HEK293T (cell line): ENCODE results near the gene MET.

Experiments
- CTCF ChIA-PET: fragments of 350-600 bp; formaldehyde crosslinking; extraction: SDS; loops from one replicate; lab custom pipeline; 2021; ENCODE audit warnings: antibody characterized with exemption, inconsistent platforms; lab: Yijun Ruan, JAX
- POLR2A ChIA-PET: fragments of 350-600 bp; formaldehyde crosslinking; extraction: SDS; loops from one replicate; lab custom pipeline; 2020; ENCODE audit warnings: antibody characterized with exemption, inconsistent platforms; lab: Yijun Ruan, JAX
- DNase-seq: peaks from one replicate; pipeline ENCODE4 v3.0.0; 2012; ENCODE audit warnings: mixed read lengths; ENCODE audit errors: extremely low spot score
- ARNT ChIP-seq: fragments of 450-650 bp; IDR thresholded peaks from 2 replicates; pipeline ENCODE4 v1.6.1; 2017; ENCODE audit warnings: mild to moderate bottlenecking
- BHLHE40 ChIP-seq: fragments of 450-650 bp; IDR thresholded peaks from 2 replicates; pipeline ENCODE4 v1.6.1; 2016; ENCODE audit warnings: mild to moderate bottlenecking, moderate library complexity, borderline replicate concordance
- CTBP1 ChIP-seq: fragments of 450-650 bp; IDR thresholded peaks from 2 replicates; pipeline ENCODE4 v1.6.1; 2016; ENCODE audit warnings: borderline replicate concordance
- ELF4 ChIP-seq: fragments of 450-650 bp; IDR thresholded peaks from 2 replicates; pipeline ENCODE4 v1.6.1; 2017; ENCODE audit warnings: antibody characterized with exemption
- FOXA1 ChIP-seq: fragments of 450-650 bp; IDR thresholded peaks from 2 replicates; pipeline ENCODE4 v1.6.1; 2016; ENCODE audit warnings: mild to moderate bottlenecking
- FOXK2 ChIP-seq: fragments of 450-650 bp; IDR thresholded peaks from 2 replicates; pipeline ENCODE4 v1.6.1; 2016; ENCODE audit warnings: mild to moderate bottlenecking
- FOXM1 ChIP-seq: fragments of 450-650 bp; IDR thresholded peaks from 2 replicates; pipeline ENCODE4 v1.6.1; 2017; ENCODE audit warnings: mild to moderate bottlenecking, borderline replicate concordance
- HDGF ChIP-seq: fragments of 450-650 bp; IDR thresholded peaks from 2 replicates; pipeline ENCODE4 v1.6.1; 2017; ENCODE audit warnings: antibody characterized with exemption, borderline replicate concordance
- L3MBTL2 ChIP-seq: fragments of 450-650 bp; conservative IDR thresholded peaks from 2 replicates; pipeline ENCODE4 v1.6.1; 2016; ENCODE audit warnings: mild to moderate bottlenecking
- LEF1 ChIP-seq: fragments of 450-650 bp; IDR thresholded peaks from 2 replicates; pipeline ENCODE4 v1.6.1; 2017; ENCODE audit warnings: mild to moderate bottlenecking, borderline replicate concordance
- NFRKB ChIP-seq: fragments of 450-650 bp; IDR thresholded peaks from 2 replicates; pipeline ENCODE4 v1.6.1; 2016; ENCODE audit warnings: mild to moderate bottlenecking, moderate library complexity
- PKNOX1 ChIP-seq: fragments of 450-650 bp; IDR thresholded peaks from 2 replicates; pipeline ENCODE4 v1.6.1; 2016
- SP1 ChIP-seq: fragments of 450-650 bp; IDR thresholded peaks from 2 replicates; pipeline ENCODE4 v1.6.1; 2017
- SUZ12 ChIP-seq: fragments of 450-650 bp; IDR thresholded peaks from 2 replicates; pipeline ENCODE4 v1.6.1; 2016; ENCODE audit warnings: mild to moderate bottlenecking
- TARDBP ChIP-seq: fragments of 450-650 bp; IDR thresholded peaks from 2 replicates; pipeline ENCODE4 v1.6.1; 2016
- ZNF384 ChIP-seq: fragments of 450-650 bp; IDR thresholded peaks from 2 replicates; pipeline ENCODE4 v1.6.1; 2016

MET gene

GRCh38 chr7:116798232-116798631 lies 126.2 kb downstream of the MET start:
- CTCF ChIA-PET: no interaction called here

GRCh38 chr7:116799916-116800315 lies 127.9 kb downstream of the MET start:
- ChIA-PET CTCF (no interaction called here), POLR2A (no interaction called here)
- TF ChIP-seq ARNT (no peak), FOXM1 (no peak), BHLHE40 (no peak), FOXK2 (no peak)
- DNase-seq: no peak

More at GRCh38 chr7:116798232-116798631, 126.2 kb downstream of the MET start:
- DNase-seq: no peak
- no peak for TF ChIP-seq ARNT
- no peak for TF ChIP-seq LEF1
- TF ChIP-seq ZNF384: no peak
- no peak for TF ChIP-seq FOXK2
- TF ChIP-seq TARDBP: no peak
- TF ChIP-seq HDGF: no peak
- no peak for TF ChIP-seq L3MBTL2
- no peak for TF ChIP-seq SUZ12
- no peak for TF ChIP-seq FOXA1
- no peak for TF ChIP-seq PKNOX1
- TF ChIP-seq SP1: no peak
- TF ChIP-seq ELF4: no peak
- TF ChIP-seq FOXM1: no peak
- TF ChIP-seq BHLHE40: no peak
- TF ChIP-seq NFRKB: no peak
- no peak for TF ChIP-seq CTBP1
- POLR2A ChIA-PET: no interaction called here

GRCh38 chr7:116800594-116800993 lies 128.6 kb downstream of the MET start:
- ChIA-PET CTCF (no interaction called here), POLR2A (no interaction called here)
- no peak for TF ChIP-seq ELF4
- TF ChIP-seq BHLHE40: no peak
- no peak for TF ChIP-seq FOXA1
- TF ChIP-seq FOXK2: no peak
- no peak for TF ChIP-seq ZNF384
- no peak for TF ChIP-seq SP1
- no peak for TF ChIP-seq SUZ12
- TF ChIP-seq L3MBTL2: no peak
- TF ChIP-seq TARDBP: no peak
- TF ChIP-seq ARNT: no peak
- TF ChIP-seq CTBP1: no peak
- TF ChIP-seq HDGF: no peak
- no peak for TF ChIP-seq PKNOX1
- no peak for TF ChIP-seq NFRKB
- DNase-seq: no peak

- TF ChIP-seq FOXA1 (no peak), PKNOX1 (peak; percentile 67)
- ChIA-PET POLR2A (no interaction called here), CTCF (interaction anchor here (0.7 kb wide), 1 partner anchor 46 kb away, joined by 8 read pairs; no protein-coding TSS in a partner anchor)
- DNase-seq: no peak
Observed at GRCh38 chr7:116801092-116801710, 129.2 kb downstream of the MET start.

GRCh38 chr7:116802144-116802745 lies 130.2 kb downstream of the MET start:
- ChIA-PET POLR2A (no interaction called here), CTCF (no interaction called here)
- TF ChIP-seq HDGF: no peak
- TF ChIP-seq PKNOX1: no peak
- TF ChIP-seq FOXM1: no peak
- TF ChIP-seq BHLHE40: no peak
- TF ChIP-seq CTBP1: no peak
- no peak for TF ChIP-seq SP1
- no peak for TF ChIP-seq FOXA1
- TF ChIP-seq FOXK2: no peak
- no peak for TF ChIP-seq ARNT
- TF ChIP-seq L3MBTL2: no peak
- no peak for TF ChIP-seq TARDBP
- no peak for TF ChIP-seq LEF1
- TF ChIP-seq NFRKB: no peak
- DNase-seq: no peak

GRCh38 chr7:116802746-116803152 lies 130.8 kb downstream of the MET start:
- peak; percentile 79; the same call in 1 of the 2 replicates for TF ChIP-seq FOXK2
- TF ChIP-seq BHLHE40: no peak
- no peak for TF ChIP-seq NFRKB
- peak; percentile 37; the same call in 1 of the 2 replicates for TF ChIP-seq PKNOX1
- TF ChIP-seq L3MBTL2: peak; percentile 61
- POLR2A ChIA-PET: no interaction called here
- CTCF ChIA-PET: interaction anchor here (1.7 kb wide), 1 partner anchor 259 kb away, joined by 3 read pairs; no protein-coding TSS in a partner anchor
- peak; percentile 43 for DNase-seq
